ENCODE data around the gene KLRF2.

- no peak for TF ChIP-seq POLR2A (IDR thresholded peaks at IDR 0.05)
- TF ChIP-seq CTCF (IDR thresholded peaks at IDR 0.05) = no peak
Observed at GRCh38 chr12:9851927-9852326, 29.4 kb upstream of the KLRF2 start.

Measured in lower leg skin (tissue), 3 donors.